Fibroblast of skin of back (primary cell): Measurements from ENCODE around the gene RBFOX1.

Experiments
- DNase-seq: peaks from one replicate; pipeline ENCODE4 v3.0.0-alpha.2; 2013

The RBFOX1 gene

GRCh38 chr16:7376227-7376626 lies 43.6 kb downstream of the RBFOX1 start:
- no peak for DNase-seq

GRCh38 chr16:7377231-7377630 lies 44.6 kb downstream of the RBFOX1 start:
- no peak for DNase-seq

GRCh38 chr16:7378024-7378695 lies 45.5 kb downstream of the RBFOX1 start:
- no peak for DNase-seq

GRCh38 chr16:7380441-7380840 lies 47.8 kb downstream of the RBFOX1 start:
- DNase-seq: no peak

DNA sequence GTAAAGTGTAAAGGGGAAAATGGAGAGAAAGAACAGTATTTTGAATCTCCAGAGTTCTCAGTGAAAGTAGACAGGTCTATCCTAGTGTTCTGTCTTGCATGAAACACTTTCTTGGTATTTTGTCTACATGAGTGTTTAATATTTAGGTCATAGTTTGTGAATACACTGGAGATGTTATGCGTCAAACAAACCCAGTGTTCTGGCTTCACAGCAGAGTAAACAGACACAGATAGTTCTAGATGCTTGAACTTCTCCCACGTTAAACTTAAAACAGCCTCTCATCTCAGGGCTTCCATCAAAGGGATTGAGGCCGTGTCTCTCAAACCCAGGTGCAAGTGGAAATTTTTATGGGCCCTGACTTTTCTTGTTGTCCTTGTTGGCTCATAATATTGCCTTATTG lies 48.3 kb downstream of the RBFOX1 start:
- no peak for DNase-seq

GRCh38 chr16:7381671-7382070 lies 49.0 kb downstream of the RBFOX1 start:
- DNase-seq: no peak

- DNase-seq: no peak
Measured at GRCh38 chr16:7382521-7382920, 49.9 kb downstream of the RBFOX1 start.

DNA sequence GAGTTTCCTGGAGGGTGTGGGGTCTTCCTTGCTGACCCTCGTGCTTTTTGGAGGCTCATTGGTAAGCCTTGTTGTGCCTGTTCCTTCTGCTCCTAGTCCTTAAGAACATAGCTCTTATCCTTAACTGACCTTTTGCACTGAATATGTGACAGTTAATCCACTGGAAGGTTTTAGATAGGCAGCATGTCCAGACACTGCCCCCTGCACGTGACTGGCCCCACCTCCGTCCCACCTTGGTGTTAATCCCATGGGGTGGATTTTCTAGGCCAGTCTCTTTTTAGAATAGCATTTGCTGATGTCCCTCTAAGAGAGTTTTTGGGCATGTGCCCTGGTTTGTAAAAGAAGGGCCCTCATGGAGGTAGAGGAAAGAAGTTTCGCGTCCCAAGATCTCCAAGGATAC lies 58.3 kb downstream of the RBFOX1 start:
- no peak for DNase-seq

DNA sequence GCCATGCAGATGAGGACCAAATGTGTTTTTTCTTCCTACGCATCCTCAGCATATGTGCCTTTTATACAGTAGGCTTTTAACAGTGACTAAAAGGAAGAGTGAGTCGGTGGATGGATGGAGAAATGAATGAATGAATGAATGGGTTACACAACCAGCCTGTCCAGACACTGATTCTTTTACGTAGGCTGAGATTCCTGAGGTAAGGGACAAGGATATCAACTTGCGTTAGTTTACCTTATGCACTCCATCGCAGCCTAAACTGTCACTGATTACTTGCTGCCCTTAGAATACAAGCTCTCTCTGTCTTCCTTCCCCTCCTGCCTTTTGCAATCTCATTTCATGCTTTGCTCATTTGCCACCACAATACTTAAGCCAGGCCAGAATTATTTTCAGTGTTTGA lies 59.0 kb downstream of the RBFOX1 start:
- DNase-seq: no peak

DNA sequence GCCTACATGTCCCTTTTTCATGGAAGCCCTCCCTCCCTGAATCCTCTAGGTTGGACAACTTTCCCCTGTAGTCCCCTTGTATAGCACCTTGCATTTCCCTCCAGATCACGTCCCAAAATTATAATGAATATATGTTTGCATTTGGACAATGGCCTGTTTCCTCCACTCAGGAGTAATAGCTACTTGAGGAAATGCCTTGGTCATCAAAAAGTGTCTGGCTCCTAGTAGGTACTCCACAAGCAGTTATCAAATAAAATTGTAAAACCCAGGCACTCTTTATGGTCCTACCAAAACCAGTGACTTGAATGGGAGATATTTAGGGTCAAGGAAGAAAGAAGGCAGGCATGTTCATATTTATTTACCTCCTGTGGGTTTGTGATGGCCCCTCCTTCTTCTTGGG lies 59.6 kb downstream of the RBFOX1 start:
- DNase-seq: no peak

DNA sequence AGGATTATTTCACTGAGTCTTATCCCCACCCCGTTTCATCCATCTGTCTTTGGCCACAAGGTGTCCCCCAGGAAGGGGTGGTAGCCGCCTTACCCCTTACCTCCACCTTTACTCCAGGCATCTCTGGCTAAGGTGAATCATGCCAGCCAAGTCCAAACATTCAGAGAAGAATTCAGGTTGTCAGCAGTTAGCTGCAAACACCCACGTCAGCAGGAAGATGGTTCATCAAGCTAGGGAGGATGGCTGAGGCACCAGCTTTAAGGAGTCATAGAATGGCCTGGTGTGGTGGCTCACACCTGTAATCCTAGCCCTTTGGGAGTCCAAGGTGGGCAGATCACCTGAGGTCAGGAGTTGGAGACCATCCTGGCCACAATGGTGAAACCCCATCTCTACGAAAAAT lies 61.0 kb downstream of the RBFOX1 start:
- no peak for DNase-seq

DNA sequence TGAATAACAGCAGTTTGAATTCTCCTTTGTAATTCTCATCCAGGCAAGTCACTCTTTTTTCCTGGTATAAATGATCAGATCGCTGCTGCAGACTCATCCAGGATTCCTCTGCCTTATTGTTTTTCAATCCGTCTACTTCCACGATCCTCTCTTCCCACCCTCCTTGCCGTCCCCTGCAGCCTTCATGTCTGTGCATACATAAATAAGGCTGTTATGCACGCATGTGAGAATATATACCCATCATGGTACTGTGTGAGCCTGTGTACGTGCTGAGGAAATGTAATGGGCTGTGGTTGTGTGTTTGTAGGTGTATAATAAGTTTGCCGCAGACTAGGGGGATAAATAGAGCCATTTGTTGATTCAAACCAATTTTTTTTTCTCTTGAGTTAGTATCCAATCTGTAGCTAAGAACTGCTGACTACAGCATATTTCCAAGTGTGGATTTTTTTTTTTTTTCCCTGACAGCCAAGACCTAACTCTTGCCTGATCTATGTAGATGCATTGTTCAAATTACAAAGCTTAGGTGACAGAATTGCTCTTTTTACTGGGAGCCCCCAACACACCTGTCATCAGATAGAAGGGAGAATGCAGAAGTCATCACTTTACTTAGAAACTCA lies 62.2 kb downstream of the RBFOX1 start:
- no peak for DNase-seq

DNA sequence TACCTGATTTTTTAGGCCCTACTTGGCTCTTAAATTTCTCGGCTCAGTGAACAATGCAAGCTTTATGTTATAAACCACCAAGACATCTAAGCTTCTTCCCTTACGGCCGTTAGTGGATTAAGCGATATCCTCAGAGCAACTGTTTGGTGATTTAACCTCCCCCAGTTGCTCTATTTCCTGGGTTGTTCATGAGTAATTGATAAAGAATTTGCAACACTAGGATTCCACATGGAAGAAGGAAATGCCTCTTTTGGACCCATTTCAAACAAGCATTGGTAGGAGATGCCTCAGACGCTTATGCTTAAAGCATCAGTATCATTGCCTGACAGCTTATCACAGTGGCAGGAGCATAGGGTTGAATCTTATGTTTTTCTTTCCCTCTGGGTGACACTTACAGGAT lies 65.3 kb downstream of the RBFOX1 start:
- peak; percentile 95 for DNase-seq

DNA sequence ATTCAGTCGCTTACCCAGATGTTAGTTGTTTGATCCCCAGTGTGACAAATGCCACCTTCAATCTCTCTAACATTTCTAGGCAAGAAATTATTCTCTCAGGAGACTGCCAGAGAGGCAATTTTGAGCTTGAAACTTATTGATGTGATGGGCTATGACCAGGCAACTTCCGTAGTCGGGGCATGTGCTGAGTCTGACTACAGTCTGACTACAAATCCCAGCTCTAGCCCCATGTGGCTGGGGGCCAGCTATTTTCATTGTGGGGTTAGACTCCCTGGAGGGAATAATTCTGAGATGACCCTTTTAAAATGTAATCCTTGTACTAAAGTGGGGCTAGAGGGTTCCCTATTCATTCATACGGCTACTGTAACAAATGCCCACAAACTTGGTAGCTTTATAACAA lies 65.9 kb downstream of the RBFOX1 start:
- DNase-seq: no peak

GRCh38 chr16:7399296-7399695 lies 66.7 kb downstream of the RBFOX1 start:
- no peak for DNase-seq

DNA sequence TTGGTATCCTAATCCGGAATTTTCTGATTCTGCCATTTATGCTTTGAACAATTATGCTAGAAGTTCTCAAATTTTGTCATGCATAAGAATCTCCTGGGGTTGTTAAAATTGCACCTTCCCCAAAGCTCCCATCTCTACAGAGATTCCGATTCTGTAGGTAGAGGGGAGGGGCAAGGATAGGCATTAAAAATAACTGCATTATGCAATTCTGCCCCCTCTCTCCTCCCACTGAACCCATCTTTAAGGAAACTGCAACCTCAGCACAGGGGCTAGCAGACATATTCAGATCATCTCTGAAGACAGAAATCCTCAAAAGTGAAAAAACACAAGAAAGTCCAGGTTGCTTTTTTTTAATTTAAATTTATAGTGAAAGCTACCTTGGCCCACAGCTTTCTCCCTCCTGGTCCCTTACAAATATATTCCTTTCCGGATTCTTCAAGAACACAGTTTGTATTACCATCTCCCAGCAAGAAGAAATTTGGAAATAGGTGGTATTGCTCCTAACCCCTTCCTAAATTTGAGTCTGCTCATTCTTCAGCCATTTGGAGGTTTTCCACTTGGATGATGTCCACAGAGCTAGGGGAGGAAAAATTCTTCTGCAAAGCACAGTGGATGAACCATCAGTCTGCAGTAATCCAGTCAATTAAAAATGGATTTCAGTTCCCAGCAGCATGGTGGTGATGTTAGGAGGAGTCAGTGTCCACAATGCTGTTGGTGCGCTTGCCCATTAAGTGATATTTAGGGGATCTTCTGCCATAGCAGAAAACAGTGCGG lies 67.7 kb downstream of the RBFOX1 start:
- no peak for DNase-seq

GRCh38 chr16:7404217-7404616 lies 71.6 kb downstream of the RBFOX1 start:
- DNase-seq: no peak

DNA sequence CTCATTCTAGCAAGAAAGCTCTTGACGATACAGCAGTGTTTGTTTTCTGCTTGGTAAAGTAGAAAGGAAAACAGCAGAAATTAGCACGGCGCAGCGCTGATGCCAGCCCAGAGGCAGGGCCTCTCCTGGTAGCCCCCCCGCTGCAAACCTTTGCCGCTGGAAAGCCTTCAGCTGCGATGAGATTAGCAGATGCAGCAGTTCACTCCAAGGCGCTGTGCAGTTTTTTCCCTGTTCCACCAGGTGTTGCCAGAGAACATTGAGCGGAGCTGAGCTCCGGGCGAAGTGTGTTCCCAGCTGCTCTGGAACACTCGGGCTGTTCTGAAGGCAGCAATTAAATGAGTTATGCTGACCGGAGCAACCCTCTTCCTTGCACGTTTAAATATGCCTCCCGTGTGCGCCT lies 72.5 kb downstream of the RBFOX1 start:
- peak; percentile 20 for DNase-seq

GRCh38 chr16:7408700-7409365 lies 76.2 kb downstream of the RBFOX1 start:
- DNase-seq: no peak

DNA sequence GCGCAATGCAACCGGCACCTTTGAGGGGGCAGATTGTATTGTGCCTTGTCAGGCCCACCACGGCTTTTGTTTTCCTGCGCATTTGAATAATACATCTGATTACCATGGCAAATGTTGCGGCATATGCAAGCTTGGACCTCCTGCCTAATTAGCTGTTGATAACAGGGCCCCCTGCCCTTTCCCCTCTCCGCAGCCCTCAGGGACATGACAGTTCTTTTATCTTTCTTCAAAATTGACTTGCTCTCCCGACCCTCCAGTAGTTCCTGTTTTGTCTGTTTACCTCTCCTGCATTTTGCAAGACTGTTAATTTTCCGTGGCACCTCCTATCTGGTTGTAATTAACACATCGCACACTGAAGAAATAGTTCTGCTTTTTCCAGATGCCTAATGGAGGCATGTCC lies 86.8 kb downstream of the RBFOX1 start:
- no peak for DNase-seq

DNA sequence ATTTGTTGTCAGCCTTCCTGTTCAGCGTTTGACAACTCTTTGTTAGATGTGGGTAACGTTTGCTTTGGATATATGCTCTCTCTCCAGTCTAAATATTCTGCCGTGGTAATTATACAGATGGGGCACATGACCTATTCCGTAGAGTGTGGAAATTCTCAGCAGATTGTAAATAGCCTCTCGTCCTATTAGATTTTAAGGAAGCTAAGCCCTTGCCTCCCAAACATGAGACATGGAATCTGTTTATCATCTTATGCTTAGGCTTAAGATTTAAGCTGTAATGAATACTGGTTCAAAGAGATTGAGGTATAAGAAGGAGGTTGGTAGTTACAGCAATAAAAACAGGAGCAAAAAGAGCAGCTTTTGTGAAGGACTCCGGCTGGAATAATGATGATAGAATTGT lies 87.4 kb downstream of the RBFOX1 start:
- no peak for DNase-seq

GRCh38 chr16:7420843-7421242 lies 88.2 kb downstream of the RBFOX1 start:
- DNase-seq: no peak

DNA sequence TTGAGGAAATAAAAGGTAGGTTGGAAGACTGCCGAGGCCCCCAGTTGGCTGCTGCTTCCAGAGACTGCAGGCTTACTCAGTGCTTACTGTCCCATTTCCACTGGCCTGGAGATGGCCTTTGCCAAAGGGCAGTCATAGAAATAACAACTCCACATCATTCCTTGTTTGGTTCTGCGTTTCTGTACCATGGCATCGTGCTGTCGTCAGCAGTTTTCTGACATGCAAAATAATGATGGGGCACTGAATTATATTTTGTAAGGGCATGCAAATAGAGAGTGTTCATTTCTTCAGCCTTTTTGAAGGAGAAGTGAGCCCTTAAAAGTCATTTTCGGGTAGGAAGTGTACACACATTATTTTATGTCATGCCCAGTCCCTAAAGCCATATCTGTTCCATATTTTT lies 88.9 kb downstream of the RBFOX1 start:
- no peak for DNase-seq
